Measurements from ENCODE around the gene FYCO1. TPM values are rescaled to one million over a fixed set of nuclear protein-coding genes. Genes with fewer than 3 reads are reported as not detected.

Gene FYCO1
- total and polyA plus RNA-seq, 7 experiments from 2014 or later = 0.95 to 27.5 (median 21.5) TPM

DNA sequence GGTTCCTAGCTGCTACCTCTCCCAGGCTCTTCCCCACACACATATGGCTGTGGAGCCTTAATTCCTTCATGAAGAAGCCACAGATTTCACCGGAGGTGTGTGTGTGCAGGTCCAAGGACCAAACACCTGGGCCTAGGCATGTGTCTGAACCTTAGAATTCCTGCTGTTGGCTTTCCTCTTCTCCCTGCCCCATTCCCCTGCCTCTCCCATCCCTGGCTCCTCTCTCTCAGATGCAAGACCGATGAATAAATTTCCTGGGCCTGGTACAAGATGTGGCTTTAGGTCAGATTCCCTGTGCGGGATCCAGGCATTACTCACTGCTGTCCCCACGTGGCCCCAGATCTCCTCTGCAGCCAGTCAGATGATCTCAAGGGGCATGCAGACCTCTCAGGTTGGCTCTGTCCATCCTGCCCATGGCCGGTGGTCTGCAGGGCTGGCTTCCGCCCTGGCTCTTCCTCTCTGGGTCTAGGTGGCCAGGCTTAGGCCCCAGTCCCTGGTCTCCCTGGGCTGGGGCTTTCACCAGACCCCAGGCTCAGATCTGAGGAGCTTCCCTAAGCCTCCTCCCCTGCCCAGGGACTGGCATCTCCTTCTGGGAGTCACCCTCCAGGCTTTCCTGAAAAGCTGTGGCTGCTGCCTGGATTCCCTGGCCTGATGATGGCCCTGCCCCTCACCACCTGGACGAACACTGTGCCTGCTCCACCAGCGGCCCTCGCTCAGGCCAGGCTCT is 88.8 kb downstream of the FYCO1 start:
- peak overlapping the region in 2 of 9 donors; percentile 7 to 56 for H3K27ac Mint-ChIP-seq
- peak overlapping the region in 3 of 10 donors; percentile 27 to 75 (median 65) for H3K4me3 Mint-ChIP-seq
- ATAC-seq (no peak), DNase-seq (no peak)
- peaks cover 0 to 10% (median 0%) of the 10 kb centered on the region in 11 donors for H3K9me3 Mint-ChIP-seq
- Histone ChIP-seq H3K27me3 (ENCODE audit: control insufficient read depth in 2 of 2, insufficient read depth in 2 of 2, low read length in 2 of 2) (no peaks in the 10 kb centered on the region), H3K4me3 (ENCODE audit: low read length) (no peak overlapping the region), H3K9me3 (ENCODE audit: control insufficient read depth in 2 of 3, low read length in 3 of 3) (no peaks in the 10 kb centered on the region), H3K27ac (ENCODE audit: low read depth, low read length) (no peak overlapping the region), H3K4me1 (ENCODE audit: control insufficient read depth in 2 of 2, insufficient read depth in 2 of 2, low read length in 2 of 2) (peaks cover 14 to 17% of the 10 kb centered on the region in 2 donors), H3K36me3 (ENCODE audit: control insufficient read depth in 2 of 3, insufficient read depth in 3 of 3, low read length in 3 of 3) (no peaks in the 10 kb centered on the region)
- ChIA-PET POLR2A (no interaction called here), CTCF (no interaction called here)
- peaks cover 21 to 57% (median 30%) of the 10 kb centered on the region in 7 donors for H3K4me1 Mint-ChIP-seq
- H3K36me3 Mint-ChIP-seq = peaks cover 7 to 40% (median 13%) of the 10 kb centered on the region in 5 donors
- H3K27me3 Mint-ChIP-seq = peaks cover 0 to 31% (median 0%) of the 10 kb centered on the region in 5 donors
- intact Hi-C loops (cut with micrococcal nuclease) = no loop called here

DNA sequence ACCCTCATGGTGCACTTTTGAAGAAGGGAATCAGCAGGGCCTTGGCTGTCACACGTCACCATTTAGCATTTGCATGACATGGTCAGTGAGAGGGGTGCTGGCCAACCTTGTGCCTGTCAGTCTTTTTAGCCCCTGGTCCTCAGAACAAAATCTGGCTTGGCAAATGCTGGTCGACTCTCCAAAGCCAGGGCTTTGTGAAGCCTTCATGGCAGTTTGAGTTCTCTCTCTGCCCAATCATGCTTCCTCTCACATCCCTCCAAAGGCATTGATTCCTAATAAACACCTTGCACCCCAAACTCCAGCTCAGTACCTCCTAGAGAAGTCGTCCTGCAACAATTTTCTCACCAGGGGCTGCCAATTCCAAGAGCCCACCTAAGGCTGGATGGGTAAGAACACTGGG is 89.9 kb downstream of the FYCO1 start:
- Mint-ChIP-seq H3K9me3 (peaks cover 0 to 13% (median 0%) of the 10 kb centered on the region in 11 donors), H3K4me1 (peaks cover 21 to 52% (median 29%) of the 10 kb centered on the region in 7 donors), H3K27me3 (peaks cover 0 to 28% (median 0%) of the 10 kb centered on the region in 5 donors), H3K4me3 (no peak overlapping the region), H3K36me3 (peaks cover 5 to 39% (median 13%) of the 10 kb centered on the region in 5 donors), H3K27ac (peak overlapping the region in 1 of 9 donors; percentile 34)
- Histone ChIP-seq H3K36me3 (ENCODE audit: control insufficient read depth in 2 of 3, insufficient read depth in 3 of 3, low read length in 3 of 3) (no peaks in the 10 kb centered on the region), H3K27ac (ENCODE audit: low read depth, low read length) (no peak overlapping the region), H3K9me3 (ENCODE audit: control insufficient read depth in 2 of 3, low read length in 3 of 3) (no peaks in the 10 kb centered on the region), H3K4me3 (ENCODE audit: low read length) (no peak overlapping the region), H3K27me3 (ENCODE audit: control insufficient read depth in 2 of 2, insufficient read depth in 2 of 2, low read length in 2 of 2) (no peaks in the 10 kb centered on the region), H3K4me1 (ENCODE audit: control insufficient read depth in 2 of 2, insufficient read depth in 2 of 2, low read length in 2 of 2) (peaks cover 14 to 17% of the 10 kb centered on the region in 2 donors)
- DNase-seq = no peak
- CTCF ChIA-PET = no interaction called here
- POLR2A ChIA-PET = no interaction called here
- intact Hi-C loops (cut with micrococcal nuclease) = no loop called here
- ATAC-seq = no peak

DNA sequence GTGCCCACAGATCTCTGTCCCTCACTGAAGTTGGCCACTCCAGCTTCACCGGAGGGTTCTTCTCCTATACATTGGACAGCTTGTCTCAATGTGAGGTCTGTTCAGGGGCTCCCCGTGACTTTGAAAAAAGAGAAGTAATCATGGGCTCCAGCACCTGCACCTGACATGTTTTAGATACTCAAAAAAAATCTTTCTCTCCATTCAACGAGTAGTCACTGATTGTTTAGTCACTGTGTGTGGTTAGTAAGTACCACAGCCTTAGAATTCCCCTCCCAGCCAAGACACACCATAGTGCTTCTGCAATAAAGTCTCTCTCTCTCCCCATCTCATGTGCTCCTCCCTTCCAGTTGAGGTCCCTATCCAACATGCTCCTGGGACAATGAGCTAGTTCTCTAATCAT is 90.7 kb downstream of the FYCO1 start:
- DNase-seq (no peak), ATAC-seq (peak; percentile 21)
- Histone ChIP-seq H3K9me3 (ENCODE audit: control insufficient read depth in 2 of 3, low read length in 3 of 3) (no peaks in the 10 kb centered on the region), H3K4me1 (ENCODE audit: control insufficient read depth in 2 of 2, insufficient read depth in 2 of 2, low read length in 2 of 2) (peaks cover 14 to 17% of the 10 kb centered on the region in 2 donors), H3K36me3 (ENCODE audit: control insufficient read depth in 2 of 3, insufficient read depth in 3 of 3, low read length in 3 of 3) (no peaks in the 10 kb centered on the region), H3K27me3 (ENCODE audit: control insufficient read depth in 2 of 2, insufficient read depth in 2 of 2, low read length in 2 of 2) (no peaks in the 10 kb centered on the region), H3K4me3 (ENCODE audit: low read length) (no peak overlapping the region), H3K27ac (ENCODE audit: low read depth, low read length) (no peak overlapping the region)
- peaks cover 0 to 24% (median 0%) of the 10 kb centered on the region in 5 donors for H3K27me3 Mint-ChIP-seq
- H3K4me1 Mint-ChIP-seq = peaks cover 17 to 45% (median 27%) of the 10 kb centered on the region in 7 donors
- H3K27ac Mint-ChIP-seq = peak overlapping the region in 2 of 9 donors; percentile 33 to 53
- peaks cover 0 to 13% (median 0%) of the 10 kb centered on the region in 11 donors for H3K9me3 Mint-ChIP-seq
- POLR2A ChIA-PET = no interaction called here
- CTCF ChIA-PET = interaction anchor here (1.0 kb wide), 1 partner anchor 8 kb away, joined by 5 read pairs; no protein-coding TSS in a partner anchor
- intact Hi-C loops (cut with micrococcal nuclease) = no loop called here
- H3K4me3 Mint-ChIP-seq = no peak overlapping the region
- peaks cover 5 to 34% (median 9%) of the 10 kb centered on the region in 5 donors for H3K36me3 Mint-ChIP-seq

DNA sequence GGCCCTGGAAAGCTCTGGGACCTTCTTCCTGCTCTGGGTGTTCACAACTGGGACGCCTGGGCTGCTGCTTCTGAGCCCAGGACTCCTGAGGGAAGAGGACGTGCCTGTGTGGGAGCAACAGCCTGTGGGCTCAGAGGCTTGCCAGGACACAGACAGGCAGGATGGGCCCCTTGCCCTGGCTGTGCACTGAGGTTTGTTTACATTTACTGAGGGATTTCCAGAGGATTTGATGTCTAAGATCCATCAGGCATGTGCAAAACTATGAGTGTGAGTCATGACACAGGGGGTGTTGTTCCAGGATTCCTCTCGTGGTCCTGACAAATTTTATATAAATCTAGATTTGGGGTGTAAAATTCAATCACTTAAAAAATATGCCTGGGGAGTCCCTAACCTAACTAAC is 98.7 kb downstream of the FYCO1 start:
- ChIA-PET CTCF (no interaction called here), POLR2A (no interaction called here)
- H3K4me1 Mint-ChIP-seq = peaks cover 10 to 42% (median 28%) of the 10 kb centered on the region in 7 donors
- Histone ChIP-seq H3K36me3 (ENCODE audit: control insufficient read depth in 2 of 3, insufficient read depth in 3 of 3, low read length in 3 of 3) (no peaks in the 10 kb centered on the region), H3K27me3 (ENCODE audit: control insufficient read depth in 2 of 2, insufficient read depth in 2 of 2, low read length in 2 of 2) (no peaks in the 10 kb centered on the region), H3K9me3 (ENCODE audit: control insufficient read depth in 2 of 3, low read length in 3 of 3) (no peaks in the 10 kb centered on the region), H3K27ac (ENCODE audit: low read depth, low read length) (no peak overlapping the region), H3K4me1 (ENCODE audit: control insufficient read depth in 2 of 2, insufficient read depth in 2 of 2, low read length in 2 of 2) (peaks cover 0 to 8% of the 10 kb centered on the region in 2 donors), H3K4me3 (ENCODE audit: low read length) (no peak overlapping the region)
- H3K4me3 Mint-ChIP-seq = no peak overlapping the region
- H3K36me3 Mint-ChIP-seq = peaks cover 0 to 3% (median 0%) of the 10 kb centered on the region in 5 donors
- intact Hi-C loops (cut with micrococcal nuclease) = no loop called here
- ATAC-seq (no peak), DNase-seq (no peak)
- no peak overlapping the region for H3K27ac Mint-ChIP-seq
- H3K27me3 Mint-ChIP-seq = peaks cover 0 to 65% (median 0%) of the 10 kb centered on the region in 5 donors
- peaks cover 0 to 6% (median 0%) of the 10 kb centered on the region in 11 donors for H3K9me3 Mint-ChIP-seq

DNA sequence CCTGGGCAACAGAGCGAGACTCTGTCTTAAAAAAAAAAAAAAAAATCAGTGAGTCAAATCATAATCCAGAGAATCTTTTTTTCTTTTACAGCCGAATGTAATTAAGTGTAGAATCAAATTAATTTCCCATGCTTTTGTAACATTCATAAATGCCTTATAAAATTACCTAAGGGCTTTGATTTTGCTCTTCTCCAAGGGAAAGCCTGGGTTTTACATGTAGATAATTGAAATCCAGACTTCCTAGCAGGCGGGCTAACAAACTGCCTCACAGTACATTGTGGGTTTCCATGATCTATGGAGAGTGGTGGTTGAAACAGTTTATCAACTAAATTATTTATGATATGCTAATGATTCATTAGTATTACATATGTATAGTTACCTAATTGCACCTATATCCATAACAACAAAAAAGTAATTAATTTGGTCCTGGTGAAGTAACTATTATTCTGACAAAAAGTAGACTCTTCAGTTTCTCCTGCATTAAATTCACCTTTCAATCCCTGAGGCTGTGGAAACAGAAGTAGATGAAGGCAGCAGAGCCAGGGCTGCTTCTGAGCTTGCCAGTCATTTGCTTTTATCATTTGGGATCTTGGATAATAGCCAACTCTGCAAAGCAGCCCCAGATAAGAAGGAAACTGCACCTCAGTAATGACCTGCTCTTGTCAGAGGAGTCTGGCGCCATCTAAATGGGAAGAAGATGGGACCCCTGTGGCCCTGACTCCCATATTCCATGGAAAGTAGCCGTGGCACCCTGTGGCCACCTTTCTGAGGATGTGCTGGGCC is 99.7 kb downstream of the FYCO1 start:
- Mint-ChIP-seq H3K27ac (peak overlapping the region in 1 of 9 donors; percentile 55), H3K36me3 (peaks cover 0 to 7% (median 0%) of the 10 kb centered on the region in 5 donors), H3K4me1 (peaks cover 10 to 51% (median 39%) of the 10 kb centered on the region in 7 donors), H3K27me3 (peaks cover 0 to 73% (median 0%) of the 10 kb centered on the region in 5 donors), H3K9me3 (peaks cover 0 to 4% (median 0%) of the 10 kb centered on the region in 11 donors), H3K4me3 (no peak overlapping the region)
- ChIA-PET CTCF (no interaction called here), POLR2A (no interaction called here)
- DNase-seq (no peak), ATAC-seq (no peak)
- peaks cover 0 to 8% of the 10 kb centered on the region in 2 donors for H3K4me1 ChIP-seq (ENCODE audit: control insufficient read depth in 2 of 2, insufficient read depth in 2 of 2, low read length in 2 of 2)
- H3K27me3 ChIP-seq (ENCODE audit: control insufficient read depth in 2 of 2, insufficient read depth in 2 of 2, low read length in 2 of 2) = no peaks in the 10 kb centered on the region
- H3K4me3 ChIP-seq (ENCODE audit: low read length) = no peak overlapping the region
- intact Hi-C loops (cut with micrococcal nuclease) = no loop called here
- H3K27ac ChIP-seq (ENCODE audit: low read depth, low read length) = no peak overlapping the region
- H3K9me3 ChIP-seq (ENCODE audit: control insufficient read depth in 2 of 3, low read length in 3 of 3) = no peaks in the 10 kb centered on the region
- H3K36me3 ChIP-seq (ENCODE audit: control insufficient read depth in 2 of 3, insufficient read depth in 3 of 3, low read length in 3 of 3) = no peaks in the 10 kb centered on the region

DNA sequence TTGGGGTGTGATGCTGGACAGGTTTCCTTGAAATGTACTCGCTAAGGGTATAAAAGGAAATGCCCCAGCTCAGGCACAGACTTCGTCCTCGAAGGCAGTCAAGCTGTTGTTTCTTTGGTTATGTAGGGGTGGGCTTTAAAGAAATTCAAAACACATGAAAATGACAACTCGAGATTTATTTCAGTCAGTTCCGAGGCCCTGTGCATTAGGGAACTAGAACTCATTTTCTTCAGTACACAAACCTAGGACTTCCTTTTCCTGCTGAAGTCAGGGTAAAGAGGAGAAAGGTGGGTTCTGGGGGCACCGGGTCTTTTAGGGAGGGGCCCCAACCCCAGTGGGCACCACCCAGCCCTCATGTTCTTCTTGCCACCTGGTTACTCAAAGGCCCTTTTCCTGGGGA is 101.6 kb downstream of the FYCO1 start:
- Mint-ChIP-seq H3K4me3 (peak overlapping the region in 4 of 10 donors; percentile 18 to 54 (median 24)), H3K4me1 (peaks cover 10 to 58% (median 46%) of the 10 kb centered on the region in 7 donors), H3K27me3 (peaks cover 0 to 77% (median 0%) of the 10 kb centered on the region in 5 donors), H3K27ac (peak overlapping the region in 5 of 9 donors; percentile 27 to 86 (median 68)), H3K36me3 (peaks cover 0 to 4% (median 0%) of the 10 kb centered on the region in 5 donors), H3K9me3 (peaks cover 0 to 3% (median 0%) of the 10 kb centered on the region in 11 donors)
- DNase-seq (no peak), ATAC-seq (no peak)
- Histone ChIP-seq H3K4me1 (ENCODE audit: control insufficient read depth in 2 of 2, insufficient read depth in 2 of 2, low read length in 2 of 2) (peaks cover 0 to 14% of the 10 kb centered on the region in 2 donors), H3K27ac (ENCODE audit: low read depth, low read length) (no peak overlapping the region), H3K4me3 (ENCODE audit: low read length) (no peak overlapping the region), H3K9me3 (ENCODE audit: control insufficient read depth in 2 of 3, low read length in 3 of 3) (no peaks in the 10 kb centered on the region), H3K36me3 (ENCODE audit: control insufficient read depth in 2 of 3, insufficient read depth in 3 of 3, low read length in 3 of 3) (no peaks in the 10 kb centered on the region), H3K27me3 (ENCODE audit: control insufficient read depth in 2 of 2, insufficient read depth in 2 of 2, low read length in 2 of 2) (no peaks in the 10 kb centered on the region)
- ChIA-PET POLR2A (no interaction called here), CTCF (interaction anchor here (0.7 kb wide), 2 partner anchors 469 to 500 kb away, joined by 3 read pairs; no protein-coding TSS in a partner anchor)
- intact Hi-C loops (cut with micrococcal nuclease) = no loop called here

Data from naive thymus-derived CD4-positive, alpha-beta T cell (primary cell).